22Rv1 (cell line): ENCODE data around the gene DDX56.

Experiments
- ZFX ChIP-seq: fragments of 450-650 bp; IDR thresholded peaks from 2 replicates; pipeline ENCODE4 v1.6.1; 2017; ENCODE audit warnings: antibody characterized with exemption, borderline replicate concordance
- TF ChIP-seq, protein P1 (sequence below): fragments of 450-650 bp; IDR thresholded peaks from 2 replicates; pipeline ENCODE4 v1.5.1; 2017; ENCODE audit warnings: mild to moderate bottlenecking

DNA sequence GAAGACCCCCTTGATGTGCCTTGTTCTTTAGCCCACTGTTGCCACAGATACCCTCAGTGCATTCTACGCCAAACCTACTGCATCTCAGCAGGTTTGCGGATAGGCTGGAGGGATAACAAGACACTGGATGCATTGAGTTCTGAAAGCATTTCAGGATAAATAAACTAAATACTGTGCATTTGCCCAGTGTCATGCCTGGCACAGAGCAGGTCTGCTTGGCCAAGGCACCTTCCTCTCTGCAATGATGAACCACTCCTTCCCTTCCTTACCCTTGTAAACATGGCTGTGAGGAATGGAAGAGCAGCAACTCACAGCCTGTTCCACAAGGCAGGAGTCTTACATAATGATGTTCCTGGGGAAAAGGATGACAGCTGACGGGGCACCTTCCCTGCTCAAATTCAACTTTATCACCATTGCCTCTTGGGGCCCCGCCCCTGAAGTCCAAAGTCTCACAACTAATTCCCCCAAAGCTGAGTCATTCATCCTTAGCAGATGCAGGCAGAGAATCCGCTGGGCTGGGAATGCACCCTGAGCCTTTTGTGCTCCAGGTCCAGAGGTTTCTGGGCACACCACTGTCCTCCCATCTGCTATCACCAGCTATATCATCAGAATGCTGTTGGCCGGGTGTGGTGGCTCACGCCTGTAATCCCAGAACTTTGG is 11.6 kb downstream of the DDX56 start:
- TF ChIP-seq, protein P1, sequence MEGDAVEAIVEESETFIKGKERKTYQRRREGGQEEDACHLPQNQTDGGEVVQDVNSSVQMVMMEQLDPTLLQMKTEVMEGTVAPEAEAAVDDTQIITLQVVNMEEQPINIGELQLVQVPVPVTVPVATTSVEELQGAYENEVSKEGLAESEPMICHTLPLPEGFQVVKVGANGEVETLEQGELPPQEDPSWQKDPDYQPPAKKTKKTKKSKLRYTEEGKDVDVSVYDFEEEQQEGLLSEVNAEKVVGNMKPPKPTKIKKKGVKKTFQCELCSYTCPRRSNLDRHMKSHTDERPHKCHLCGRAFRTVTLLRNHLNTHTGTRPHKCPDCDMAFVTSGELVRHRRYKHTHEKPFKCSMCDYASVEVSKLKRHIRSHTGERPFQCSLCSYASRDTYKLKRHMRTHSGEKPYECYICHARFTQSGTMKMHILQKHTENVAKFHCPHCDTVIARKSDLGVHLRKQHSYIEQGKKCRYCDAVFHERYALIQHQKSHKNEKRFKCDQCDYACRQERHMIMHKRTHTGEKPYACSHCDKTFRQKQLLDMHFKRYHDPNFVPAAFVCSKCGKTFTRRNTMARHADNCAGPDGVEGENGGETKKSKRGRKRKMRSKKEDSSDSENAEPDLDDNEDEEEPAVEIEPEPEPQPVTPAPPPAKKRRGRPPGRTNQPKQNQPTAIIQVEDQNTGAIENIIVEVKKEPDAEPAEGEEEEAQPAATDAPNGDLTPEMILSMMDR = no peak
- no peak for TF ChIP-seq ZFX
